ENCODE data around the gene GPM6B.

GPM6B gene

GRCh38 chrX:13791145-13791544 lies 25.7 kb downstream of the GPM6B start:
- no peak for TF ChIP-seq FOXA1 (IDR thresholded peaks at IDR 0.05)
- no peak for TF ChIP-seq ZNF384 (IDR thresholded peaks at IDR 0.05)
- no peak for TF ChIP-seq ELF4 (IDR thresholded peaks at IDR 0.05)
- no peak for TF ChIP-seq HDGF (IDR thresholded peaks at IDR 0.05; ENCODE audit: borderline replicate concordance)
- no peak for TF ChIP-seq FOXK2 (IDR thresholded peaks at IDR 0.05)
- TF ChIP-seq PKNOX1 (IDR thresholded peaks at IDR 0.05): no peak
- no peak for TF ChIP-seq L3MBTL2 (conservative IDR thresholded peaks at IDR 0.05)
- TF ChIP-seq SP1 (IDR thresholded peaks at IDR 0.05): no peak
- no peak for TF ChIP-seq LEF1 (IDR thresholded peaks at IDR 0.05; ENCODE audit: borderline replicate concordance)
- no peak for TF ChIP-seq NFRKB (IDR thresholded peaks at IDR 0.05)
- no peak for TF ChIP-seq BHLHE40 (IDR thresholded peaks at IDR 0.05; ENCODE audit: borderline replicate concordance)
- no peak for TF ChIP-seq CTBP1 (IDR thresholded peaks at IDR 0.05; ENCODE audit: borderline replicate concordance)
- TF ChIP-seq ARNT (IDR thresholded peaks at IDR 0.05): no peak
- TF ChIP-seq FOXM1 (IDR thresholded peaks at IDR 0.05; ENCODE audit: borderline replicate concordance): no peak
- no peak for TF ChIP-seq TARDBP (IDR thresholded peaks at IDR 0.05)
- no peak for TF ChIP-seq SUZ12 (IDR thresholded peaks at IDR 0.05)
- DNase-seq (ENCODE audit: extremely low spot score): no peak
- ChIA-PET CTCF (no interaction called here), POLR2A (no interaction called here)

GRCh38 chrX:13790206-13791131 lies 26.4 kb downstream of the GPM6B start:
- no peak for TF ChIP-seq ZNF384 (IDR thresholded peaks at IDR 0.05)
- no peak for TF ChIP-seq PKNOX1 (IDR thresholded peaks at IDR 0.05)
- TF ChIP-seq FOXA1 (IDR thresholded peaks at IDR 0.05): no peak
- no peak for TF ChIP-seq ELF4 (IDR thresholded peaks at IDR 0.05)
- TF ChIP-seq HDGF (IDR thresholded peaks at IDR 0.05; ENCODE audit: borderline replicate concordance): no peak
- no peak for TF ChIP-seq SUZ12 (IDR thresholded peaks at IDR 0.05)
- TF ChIP-seq FOXM1 (IDR thresholded peaks at IDR 0.05; ENCODE audit: borderline replicate concordance): no peak
- TF ChIP-seq TARDBP (IDR thresholded peaks at IDR 0.05): no peak
- no peak for TF ChIP-seq ARNT (IDR thresholded peaks at IDR 0.05)
- TF ChIP-seq LEF1 (IDR thresholded peaks at IDR 0.05; ENCODE audit: borderline replicate concordance): no peak
- no peak for TF ChIP-seq SP1 (IDR thresholded peaks at IDR 0.05)
- TF ChIP-seq NFRKB (IDR thresholded peaks at IDR 0.05): no peak
- DNase-seq (ENCODE audit: extremely low spot score): no peak
- POLR2A ChIA-PET: no interaction called here
- CTCF ChIA-PET: no interaction called here

- ChIA-PET CTCF (no interaction called here), POLR2A (no interaction called here)
- TF ChIP-seq FOXK2 (IDR thresholded peaks at IDR 0.05): no peak
- no peak for TF ChIP-seq HDGF (IDR thresholded peaks at IDR 0.05; ENCODE audit: borderline replicate concordance)
- no peak for TF ChIP-seq ARNT (IDR thresholded peaks at IDR 0.05)
- no peak for TF ChIP-seq SUZ12 (IDR thresholded peaks at IDR 0.05)
- TF ChIP-seq ELF4 (IDR thresholded peaks at IDR 0.05): no peak
- TF ChIP-seq L3MBTL2 (conservative IDR thresholded peaks at IDR 0.05): no peak
- TF ChIP-seq FOXA1 (IDR thresholded peaks at IDR 0.05): no peak
- TF ChIP-seq TARDBP (IDR thresholded peaks at IDR 0.05): no peak
- no peak for TF ChIP-seq CTBP1 (IDR thresholded peaks at IDR 0.05; ENCODE audit: borderline replicate concordance)
- no peak for TF ChIP-seq BHLHE40 (IDR thresholded peaks at IDR 0.05; ENCODE audit: borderline replicate concordance)
- TF ChIP-seq SP1 (IDR thresholded peaks at IDR 0.05): no peak
- DNase-seq (ENCODE audit: extremely low spot score): no peak
These were observed 30.8 kb downstream of the GPM6B start for GRCh38 chrX:13786048-13786447.

GRCh38 chrX:13780868-13781427 lies 35.9 kb downstream of the GPM6B start:
- CTCF ChIA-PET: interaction anchor here (0.6 to 1.5 kb wide), 2 partner anchors 123 to 251 kb away, joined by 3 to 4 read pairs; no protein-coding TSS in a partner anchor
- no peak for DNase-seq (ENCODE audit: extremely low spot score)
- TF ChIP-seq TARDBP (IDR thresholded peaks at IDR 0.05) (no peak), NFRKB (IDR thresholded peaks at IDR 0.05) (no peak), LEF1 (IDR thresholded peaks at IDR 0.05; ENCODE audit: borderline replicate concordance) (no peak), HDGF (IDR thresholded peaks at IDR 0.05; ENCODE audit: borderline replicate concordance) (no peak), ZNF384 (IDR thresholded peaks at IDR 0.05) (no peak), FOXK2 (IDR thresholded peaks at IDR 0.05) (no peak), PKNOX1 (IDR thresholded peaks at IDR 0.05) (no peak)
- POLR2A ChIA-PET: no interaction called here

GRCh38 chrX:13778916-13779315 lies 38.0 kb downstream of the GPM6B start:
- no peak for DNase-seq (ENCODE audit: extremely low spot score)
- POLR2A ChIA-PET: no interaction called here

More at GRCh38 chrX:13778916-13779315, 38.0 kb downstream of the GPM6B start:
- CTCF ChIA-PET: interaction anchor here (1.1 kb wide), 1 partner anchor 253 kb away, joined by 3 read pairs; no protein-coding TSS in a partner anchor
- TF ChIP-seq ARNT (IDR thresholded peaks at IDR 0.05) (no peak), TARDBP (IDR thresholded peaks at IDR 0.05) (no peak), L3MBTL2 (conservative IDR thresholded peaks at IDR 0.05) (no peak), PKNOX1 (IDR thresholded peaks at IDR 0.05) (no peak), CTBP1 (IDR thresholded peaks at IDR 0.05; ENCODE audit: borderline replicate concordance) (no peak), BHLHE40 (IDR thresholded peaks at IDR 0.05; ENCODE audit: borderline replicate concordance) (no peak), HDGF (IDR thresholded peaks at IDR 0.05; ENCODE audit: borderline replicate concordance) (no peak), FOXK2 (IDR thresholded peaks at IDR 0.05) (no peak)
